Measurements from ENCODE around the gene FXYD4. TPM values are rescaled to one million over a fixed set of nuclear protein-coding genes. Genes with fewer than 3 reads are reported as not detected.
A peak's percentile ranks its signal among the peaks of the same experiment; 100 is the strongest.

The FXYD4 gene, protein sequence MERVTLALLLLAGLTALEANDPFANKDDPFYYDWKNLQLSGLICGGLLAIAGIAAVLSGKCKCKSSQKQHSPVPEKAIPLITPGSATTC
- total RNA-seq (not detected), polyA plus RNA-seq (not detected)

DNA sequence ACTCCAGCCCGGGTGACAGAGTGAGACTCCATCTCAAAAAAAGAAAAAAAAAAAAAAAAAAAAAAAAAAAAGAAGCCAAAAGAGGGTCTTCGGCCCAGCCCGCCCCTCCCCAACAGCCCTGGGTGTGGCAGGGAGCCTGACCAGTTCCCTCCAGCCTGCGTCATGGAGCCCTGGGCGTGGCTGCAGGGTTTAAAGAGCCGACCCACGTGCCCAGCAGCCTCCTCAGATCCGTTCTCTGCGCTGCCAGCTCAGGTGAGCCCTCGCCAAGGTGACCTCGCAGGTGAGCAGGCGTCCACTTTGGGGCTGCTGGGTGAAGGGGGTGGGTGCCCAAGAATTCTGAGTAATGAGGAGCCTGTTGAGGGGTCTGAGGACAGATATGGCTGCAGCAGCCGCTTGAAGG lies at the start of gene FXYD4:
TSS of gene FXYD4 (plus strand) at position 219 of the 400 bp plus-strand sequence. CDS start 2,111 bp downstream, outside the sequence.
- peak; percentile 40 for DNase-seq
- intact Hi-C loops (cut with DNase I) = no loop called here

DNA sequence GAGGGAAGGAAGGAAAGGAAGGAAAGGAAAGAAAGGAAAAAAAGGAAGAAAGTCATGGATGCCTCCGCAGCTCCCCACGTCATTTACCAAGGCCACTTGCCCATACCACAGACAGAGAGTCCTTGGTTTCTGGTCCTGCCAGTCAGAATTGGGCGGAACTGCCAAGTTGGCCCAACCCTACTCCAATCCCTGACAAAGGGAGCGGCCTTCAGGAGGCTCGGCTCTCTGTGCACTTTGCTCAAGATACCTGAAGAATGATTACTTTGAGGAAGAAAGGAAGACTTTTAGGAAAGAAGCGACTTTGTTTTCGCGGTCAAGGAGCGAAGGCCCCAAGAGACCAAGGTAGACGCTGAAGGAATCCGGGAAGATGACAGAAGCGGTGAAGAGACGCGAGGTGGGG lies 49.1 kb upstream of the FXYD4 start:
- Histone ChIP-seq H3K36me3 (no peaks in the 10 kb centered on the region), H3K4me3 (peak overlapping the region in 3 of 4 donors; percentile 23 to 40 (median 38)), H3K27ac (peak overlapping the region in 1 of 4 donors; percentile 4), H3K9me3 (no peaks in the 10 kb centered on the region), H3K27me3 (no peaks in the 10 kb centered on the region), H3K4me1 (peaks cover 0 to 15% (median 10%) of the 10 kb centered on the region in 4 donors)
- intact Hi-C loops (cut with DNase I) = no loop called here
- 9 to 32% methylated on average over 14 of the region's 14 CpGs for WGBS, 2 donors
- DNase-seq = no peak
- TF ChIP-seq POLR2A (IDR thresholded peaks at IDR 0.05) = no peak
- TF ChIP-seq POLR2AphosphoS5 (IDR thresholded peaks at IDR 0.05) = no peak

More for the DNA sequence above, at the start of gene FXYD4:
- no peaks in the 10 kb centered on the region for H3K4me1 ChIP-seq
- no peaks in the 10 kb centered on the region for H3K9me3 ChIP-seq
- H3K36me3 ChIP-seq = no peaks in the 10 kb centered on the region
- no peak within 1 kb of the TSS for H3K4me3 ChIP-seq
- no peak within 1 kb of the TSS for H3K27ac ChIP-seq
- 21 to 70% methylated on average over 13 of the region's 13 CpGs for WGBS, 2 donors
- no peak for TF ChIP-seq EP300 (IDR thresholded peaks at IDR 0.05)
- no peak for TF ChIP-seq POLR2A (IDR thresholded peaks at IDR 0.05)
- TF ChIP-seq POLR2AphosphoS5 (IDR thresholded peaks at IDR 0.05) = no peak
- TF ChIP-seq, protein P1, sequence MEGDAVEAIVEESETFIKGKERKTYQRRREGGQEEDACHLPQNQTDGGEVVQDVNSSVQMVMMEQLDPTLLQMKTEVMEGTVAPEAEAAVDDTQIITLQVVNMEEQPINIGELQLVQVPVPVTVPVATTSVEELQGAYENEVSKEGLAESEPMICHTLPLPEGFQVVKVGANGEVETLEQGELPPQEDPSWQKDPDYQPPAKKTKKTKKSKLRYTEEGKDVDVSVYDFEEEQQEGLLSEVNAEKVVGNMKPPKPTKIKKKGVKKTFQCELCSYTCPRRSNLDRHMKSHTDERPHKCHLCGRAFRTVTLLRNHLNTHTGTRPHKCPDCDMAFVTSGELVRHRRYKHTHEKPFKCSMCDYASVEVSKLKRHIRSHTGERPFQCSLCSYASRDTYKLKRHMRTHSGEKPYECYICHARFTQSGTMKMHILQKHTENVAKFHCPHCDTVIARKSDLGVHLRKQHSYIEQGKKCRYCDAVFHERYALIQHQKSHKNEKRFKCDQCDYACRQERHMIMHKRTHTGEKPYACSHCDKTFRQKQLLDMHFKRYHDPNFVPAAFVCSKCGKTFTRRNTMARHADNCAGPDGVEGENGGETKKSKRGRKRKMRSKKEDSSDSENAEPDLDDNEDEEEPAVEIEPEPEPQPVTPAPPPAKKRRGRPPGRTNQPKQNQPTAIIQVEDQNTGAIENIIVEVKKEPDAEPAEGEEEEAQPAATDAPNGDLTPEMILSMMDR (IDR thresholded peaks at IDR 0.05) = no peak
- H3K27me3 ChIP-seq = no peaks in the 10 kb centered on the region

DNA sequence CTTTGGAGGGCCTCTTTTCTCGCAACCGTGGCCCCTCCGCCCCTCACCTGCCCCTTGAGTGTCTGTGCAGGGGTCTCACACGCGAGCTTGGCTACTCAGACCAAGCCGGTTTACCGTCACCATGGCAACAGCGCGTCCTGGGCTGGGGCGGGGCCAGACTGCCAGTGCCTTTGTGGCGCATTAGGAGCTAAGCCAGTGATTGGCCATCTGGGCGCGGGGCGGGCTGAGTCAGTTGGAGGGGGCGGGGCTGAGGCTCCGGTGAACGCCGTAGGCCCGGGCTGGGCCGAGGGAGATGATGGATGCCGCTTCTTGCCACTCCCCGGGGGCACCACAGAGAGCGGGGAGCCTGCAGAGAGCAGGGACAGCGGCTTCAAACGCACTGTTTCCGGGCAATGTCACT lies 48.7 kb upstream of the FXYD4 start:
- no peaks in the 10 kb centered on the region for H3K36me3 ChIP-seq
- H3K9me3 ChIP-seq = no peaks in the 10 kb centered on the region
- intact Hi-C loops (cut with DNase I) = no loop called here
- WGBS, 2 donors = 3% methylated on average over 26 of the region's 26 CpGs
- H3K4me3 ChIP-seq = peak overlapping the region in 3 of 4 donors; percentile 23 to 40 (median 38)
- peak; percentile 90 for DNase-seq
- no peak for TF ChIP-seq EP300 (IDR thresholded peaks at IDR 0.05)
- TF ChIP-seq, protein P1 (IDR thresholded peaks at IDR 0.05) = no peak
- TF ChIP-seq POLR2A (IDR thresholded peaks at IDR 0.05) = no peak
- TF ChIP-seq POLR2AphosphoS5 (IDR thresholded peaks at IDR 0.05) = no peak
- peak overlapping the region in 1 of 4 donors; percentile 31 for H3K27ac ChIP-seq
- H3K4me1 ChIP-seq = peaks cover 0 to 15% (median 10%) of the 10 kb centered on the region in 4 donors
- no peaks in the 10 kb centered on the region for H3K27me3 ChIP-seq

DNA sequence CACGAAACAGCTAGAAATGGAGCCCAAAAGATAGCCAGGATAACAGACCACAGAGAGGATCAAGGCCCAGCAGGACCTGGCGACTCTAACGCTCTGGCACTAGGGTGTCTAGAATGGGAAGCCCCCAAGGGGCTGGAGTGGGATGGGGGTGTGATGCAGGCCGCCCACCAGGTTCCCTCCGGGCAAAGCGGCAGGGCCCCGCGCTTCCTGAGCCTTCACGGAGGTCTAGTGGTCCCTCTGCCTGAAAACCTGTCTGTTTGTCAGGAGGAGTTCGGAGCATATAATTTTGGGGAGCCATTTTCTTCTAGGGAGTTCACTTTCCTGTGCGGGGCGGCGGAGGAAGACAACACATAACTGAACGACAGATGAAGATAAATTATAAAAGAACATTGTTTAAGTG lies 48.2 kb upstream of the FXYD4 start:
- Histone ChIP-seq H3K9me3 (no peaks in the 10 kb centered on the region), H3K36me3 (no peaks in the 10 kb centered on the region), H3K4me3 (peak overlapping the region in 3 of 4 donors; percentile 23 to 40 (median 38)), H3K27me3 (no peaks in the 10 kb centered on the region), H3K4me1 (peaks cover 0 to 15% (median 10%) of the 10 kb centered on the region in 4 donors), H3K27ac (peak overlapping the region in 1 of 4 donors; percentile 31)
- 79 to 82% methylated on average over 14 of the region's 14 CpGs for WGBS, 2 donors
- intact Hi-C loops (cut with DNase I) = no loop called here
- TF ChIP-seq POLR2A (IDR thresholded peaks at IDR 0.05) = no peak
- no peak for TF ChIP-seq EP300 (IDR thresholded peaks at IDR 0.05)
- no peak for TF ChIP-seq POLR2AphosphoS5 (IDR thresholded peaks at IDR 0.05)
- TF ChIP-seq, protein P1 (IDR thresholded peaks at IDR 0.05) = no peak
- no peak for DNase-seq

DNA sequence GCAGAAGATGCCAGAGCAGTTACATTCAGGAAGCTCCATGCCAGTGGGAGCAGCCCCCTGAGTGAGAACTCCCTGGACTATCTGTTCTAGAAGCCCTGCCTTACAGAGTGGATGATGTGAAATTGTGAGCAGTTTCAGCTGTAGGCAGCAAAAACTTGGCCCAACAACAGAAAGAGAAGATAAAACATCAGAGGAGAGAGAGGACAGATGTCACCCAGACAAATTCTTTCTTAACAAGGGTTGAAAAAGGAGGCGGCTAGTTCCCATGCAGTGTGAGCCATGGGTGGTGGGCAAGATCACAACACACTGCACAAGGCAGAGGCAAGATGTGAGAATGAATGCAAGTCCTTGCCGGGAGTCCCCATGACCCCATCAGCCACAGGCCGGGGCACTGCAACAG lies 46.6 kb upstream of the FXYD4 start:
- Histone ChIP-seq H3K4me3 (no peak overlapping the region), H3K4me1 (peaks cover 0 to 15% (median 10%) of the 10 kb centered on the region in 4 donors), H3K27ac (no peak overlapping the region), H3K27me3 (no peaks in the 10 kb centered on the region), H3K9me3 (no peaks in the 10 kb centered on the region), H3K36me3 (no peaks in the 10 kb centered on the region)
- intact Hi-C loops (cut with DNase I) = no loop called here
- DNase-seq = no peak
- WGBS, 2 donors = 91 to 96% methylated on average over 3 of the region's 3 CpGs
- TF ChIP-seq POLR2A (IDR thresholded peaks at IDR 0.05) (no peak), POLR2AphosphoS5 (IDR thresholded peaks at IDR 0.05) (no peak), EP300 (IDR thresholded peaks at IDR 0.05) (no peak)
- TF ChIP-seq, protein P1 (IDR thresholded peaks at IDR 0.05) = no peak

Measured in sigmoid colon (tissue), 7 donors.